ENCODE data around the gene CHL1.

The CHL1 gene

GRCh38 chr3:399647-400046 is 203.1 kb downstream of the CHL1 start:
- no peak overlapping the region for H3K4me3 ChIP-seq (ENCODE audit: low read depth, low read length)
- ChIA-PET POLR2A (no interaction called here), CTCF (no interaction called here)
- TF ChIP-seq CTCF (IDR thresholded peaks at IDR 0.05; ENCODE audit: insufficient read depth, low read length, missing control alignments), result no peak
- no peak for DNase-seq (ENCODE audit: low read depth, low spot score)

- H3K4me3 ChIP-seq (ENCODE audit: low read depth, low read length), result no peak overlapping the region
- ChIA-PET CTCF (no interaction called here), POLR2A (no interaction called here)
- no peak for DNase-seq (ENCODE audit: low read depth, low spot score)
- no peak for TF ChIP-seq CTCF (IDR thresholded peaks at IDR 0.05; ENCODE audit: insufficient read depth, low read length, missing control alignments)
Measured at GRCh38 chr3:403826-404225, 207.3 kb downstream of the CHL1 start.

- DNase-seq (ENCODE audit: low read depth, low spot score), result no peak
- ChIA-PET POLR2A (no interaction called here), CTCF (no interaction called here)
- TF ChIP-seq CTCF (IDR thresholded peaks at IDR 0.05; ENCODE audit: insufficient read depth, low read length, missing control alignments), result no peak
- no peak overlapping the region for H3K4me3 ChIP-seq (ENCODE audit: low read depth, low read length)
Measured at GRCh38 chr3:409011-409410, 212.4 kb downstream of the CHL1 start.

- H3K4me3 ChIP-seq (ENCODE audit: low read depth, low read length), result no peak overlapping the region
- TF ChIP-seq CTCF (IDR thresholded peaks at IDR 0.05; ENCODE audit: insufficient read depth, low read length, missing control alignments), result no peak
- ChIA-PET CTCF (no interaction called here), POLR2A (no interaction called here)
- no peak for DNase-seq (ENCODE audit: low read depth, low spot score)
Measured at GRCh38 chr3:411226-411625, 214.7 kb downstream of the CHL1 start.

- TF ChIP-seq CTCF (IDR thresholded peaks at IDR 0.05; ENCODE audit: insufficient read depth, low read length, missing control alignments), result no peak
- no peak for DNase-seq (ENCODE audit: low read depth, low spot score)
- H3K4me3 ChIP-seq (ENCODE audit: low read depth, low read length), result no peak overlapping the region
- ChIA-PET CTCF (no interaction called here), POLR2A (no interaction called here)
Measured at GRCh38 chr3:414063-414462, 217.5 kb downstream of the CHL1 start.

- no peak for DNase-seq (ENCODE audit: low read depth, low spot score)
- ChIA-PET CTCF (no interaction called here), POLR2A (no interaction called here)
- no peak overlapping the region for H3K4me3 ChIP-seq (ENCODE audit: low read depth, low read length)
- no peak for TF ChIP-seq CTCF (IDR thresholded peaks at IDR 0.05; ENCODE audit: insufficient read depth, low read length, missing control alignments)
Measured at GRCh38 chr3:418239-418929, 221.8 kb downstream of the CHL1 start.

Measured in AG04449 (cell line).